IMR-90 (cell line): Measurements from ENCODE around the gene RNASE1. TPM values are rescaled to one million over a fixed set of nuclear protein-coding genes. Genes with fewer than 3 reads are reported as not detected.

Experiments
- ATAC-seq: fragments of 200-7000 bp; cut with Tn5 transposase; 2 replicates; pipeline ENCODE4 v1.9.1; 2020; ENCODE audit warnings: low read depth, mild to moderate bottlenecking, moderate library complexity
- BruUV-seq: library from RNA; stranded (reverse); fragments of 400-500 nt; replicated peaks from 2 replicates; lab custom pipeline; 2021; lab: Mats Ljungman, UMichigan
- CTCF ChIA-PET: fragments of 300-600 bp; formaldehyde crosslinking; extraction: SDS; loops from one replicate; lab custom pipeline; 2021; ENCODE audit warnings: antibody characterized with exemption; lab: Yijun Ruan, JAX
- POLR2A ChIA-PET: fragments of 300-600 bp; sonication (Branson Sonifier 250); formaldehyde crosslinking; loops from one replicate; lab custom pipeline; 2022; ENCODE audit warnings: antibody characterized with exemption; ENCODE audit not compliant: unreplicated experiment; lab: Charles Lee
- DNase-seq: peaks from one replicate; pipeline ENCODE4 v3.0.0; 2013
- H2AFZ ChIP-seq: replicated peaks from 2 replicates; pipeline ENCODE3; 2013; ENCODE audit warnings: low read length, mild to moderate bottlenecking; ENCODE audit not compliant: poor library complexity
- H2AK5ac ChIP-seq: 2 replicates; pipeline ENCODE4 v1.6.1; 2013; ENCODE audit warnings: low read depth, low read length, inconsistent platforms
- H2AK9ac ChIP-seq: replicated peaks from 2 replicates; pipeline ENCODE3; 2013; ENCODE audit warnings: mild to moderate bottlenecking, low read depth, low read length, moderate library complexity; ENCODE audit not compliant: poor library complexity
- H2BK120ac ChIP-seq: 2 replicates; pipeline ENCODE4 v1.6.1; 2013; ENCODE audit warnings: low read depth, low read length, inconsistent platforms
- H2BK15ac ChIP-seq: 3 replicates; pipeline ENCODE4 v1.6.1; 2013; ENCODE audit warnings: low read depth, low read length, inconsistent platforms
- H2BK20ac ChIP-seq: 2 replicates; pipeline ENCODE4 v1.6.1; 2013; ENCODE audit warnings: low read depth, mild to moderate bottlenecking, inconsistent platforms, low read length, moderate library complexity
- H2BK5ac ChIP-seq: 2 replicates; pipeline ENCODE4 v1.6.1; 2013; ENCODE audit warnings: mild to moderate bottlenecking, low read depth, low read length, inconsistent platforms; ENCODE audit not compliant: poor library complexity, severe bottlenecking
- H3K14ac ChIP-seq: replicated peaks from 2 replicates; pipeline ENCODE4 v1.6.1; 2013; ENCODE audit warnings: low read depth, low read length, inconsistent platforms
- H3K18ac ChIP-seq: 2 replicates; pipeline ENCODE4 v1.6.1; 2013; ENCODE audit warnings: low read depth, low read length, control low read depth
- H3K23ac ChIP-seq: 2 replicates; pipeline ENCODE4 v1.6.1; 2013; ENCODE audit warnings: low read depth, low read length, inconsistent platforms
- H3K27ac ChIP-seq: 2 replicates; pipeline ENCODE4 v1.5.1; 2013; ENCODE audit warnings: mild to moderate bottlenecking, control low read depth, low read length; ENCODE audit not compliant: insufficient read depth
- H3K27me3 ChIP-seq: 2 replicates; pipeline ENCODE4 v1.6.1; 2013; ENCODE audit warnings: low read length; ENCODE audit not compliant: control insufficient read depth, insufficient read depth
- H3K36me3 ChIP-seq: 2 replicates; pipeline ENCODE4 v1.6.1; 2013; ENCODE audit warnings: low read length, mixed read lengths; ENCODE audit not compliant: control insufficient read depth, insufficient read depth
- H3K4ac ChIP-seq: 2 replicates; pipeline ENCODE4 v1.6.1; 2013; ENCODE audit warnings: low read depth, low read length, inconsistent platforms
- H3K4me1 ChIP-seq: 2 replicates; pipeline ENCODE4 v1.6.1; 2013; ENCODE audit warnings: low read length, mixed read lengths; ENCODE audit not compliant: control insufficient read depth, insufficient read depth
- H3K4me2 ChIP-seq: 2 replicates; pipeline ENCODE4 v1.6.1; 2013; ENCODE audit warnings: low read depth, mild to moderate bottlenecking, control low read depth, low read length, moderate library complexity
- H3K4me3 ChIP-seq: 2 replicates; pipeline ENCODE4 v1.5.1; 2013; ENCODE audit warnings: low read depth, mild to moderate bottlenecking, control low read depth, low read length, moderate library complexity; ENCODE audit not compliant: insufficient read depth
- H3K56ac ChIP-seq: 2 replicates; pipeline ENCODE4 v1.6.1; 2013; ENCODE audit warnings: low read length, inconsistent platforms; ENCODE audit not compliant: insufficient read depth; ENCODE audit errors: extremely low read depth
- H3K79me1 ChIP-seq, 2 experiments: 2 replicates each; pipeline ENCODE4 v1.6.1; 2013; ENCODE audit warnings: low read length in 2 of 2, inconsistent platforms in 1 of 2, low read depth in 1 of 2
- H3K9ac ChIP-seq: 2 replicates; pipeline ENCODE4 v1.6.1; 2013; ENCODE audit warnings: low read depth, low read length, control low read depth
- H3K9me1 ChIP-seq: 2 replicates; pipeline ENCODE4 v1.6.1; 2013; ENCODE audit warnings: low read length, inconsistent platforms; ENCODE audit not compliant: insufficient read depth
- H3K9me3 ChIP-seq: 2 replicates; pipeline ENCODE4 v1.6.1; 2013; ENCODE audit warnings: low read length; ENCODE audit not compliant: control insufficient read depth, insufficient read depth
- H4K20me1 ChIP-seq: 2 replicates; pipeline ENCODE4 v1.6.1; 2013; ENCODE audit warnings: low read length, inconsistent platforms; ENCODE audit not compliant: insufficient read depth
- H4K5ac ChIP-seq: 2 replicates; pipeline ENCODE4 v1.6.1; 2013; ENCODE audit warnings: mild to moderate bottlenecking, low read depth, low read length, control low read depth
- H4K8ac ChIP-seq, 2 experiments: 2 replicates each; pipeline ENCODE4 v1.6.1; 2013; ENCODE audit warnings: low read depth in 2 of 2, low read length in 2 of 2, control low read depth in 1 of 2, inconsistent platforms in 1 of 2
- H4K91ac ChIP-seq: 2 replicates; pipeline ENCODE4 v1.6.1; 2013; ENCODE audit warnings: low read depth, low read length, inconsistent platforms; ENCODE audit not compliant: insufficient read depth
- BHLHE40 ChIP-seq: fragments of 150-350 bp; IDR thresholded peaks from 2 replicates; pipeline ENCODE4 v1.6.1; 2016; ENCODE audit warnings: mild to moderate bottlenecking, low read depth, low read length
- CEBPB ChIP-seq: IDR thresholded peaks from 2 replicates; pipeline ENCODE4 v1.6.1; 2012; ENCODE audit warnings: low read depth, low read length, improper control_type of control experiment
- CHD1 ChIP-seq: IDR thresholded peaks from 2 replicates; pipeline ENCODE4 v1.6.1; 2012; ENCODE audit warnings: low read depth, low read length, improper control_type of control experiment
- ELK1 ChIP-seq: fragments of 150-350 bp; IDR thresholded peaks from 2 replicates; pipeline ENCODE4 v1.6.1; 2016; ENCODE audit warnings: low read depth, mild to moderate bottlenecking, low read length, moderate library complexity, borderline replicate concordance
- MAZ ChIP-seq: IDR thresholded peaks from 2 replicates; pipeline ENCODE4 v1.6.1; 2012; ENCODE audit warnings: low read depth, mild to moderate bottlenecking, low read length, improper control_type of control experiment, moderate library complexity, borderline replicate concordance
- MXI1 ChIP-seq: IDR thresholded peaks from 2 replicates; pipeline ENCODE4 v1.6.1; 2012; ENCODE audit warnings: low read depth, mild to moderate bottlenecking, low read length, moderate library complexity, borderline replicate concordance
- NFE2L2 ChIP-seq: fragments of 150-350 bp; IDR thresholded peaks from 2 replicates; pipeline ENCODE4 v1.6.1; 2016; ENCODE audit warnings: low read depth, mild to moderate bottlenecking, low read length
- POLR2A ChIP-seq: IDR thresholded peaks from 2 replicates; pipeline ENCODE4 v1.6.1; 2012; ENCODE audit warnings: mild to moderate bottlenecking, low read depth, low read length
- RAD21 ChIP-seq: IDR thresholded peaks from 2 replicates; pipeline ENCODE4 v1.6.1; 2012; ENCODE audit warnings: low read length, improper control_type of control experiment
- RCOR1 ChIP-seq: IDR thresholded peaks from 2 replicates; pipeline ENCODE4 v1.6.1; 2012; ENCODE audit warnings: mild to moderate bottlenecking, low read length, improper control_type of control experiment; ENCODE audit not compliant: insufficient replicate concordance
- RFX5 ChIP-seq: IDR thresholded peaks from 2 replicates; pipeline ENCODE4 v1.8.0; 2012; ENCODE audit warnings: low read depth, mild to moderate bottlenecking, low read length, moderate library complexity
- SMC3 ChIP-seq: fragments of 150-350 bp; IDR thresholded peaks from 2 replicates; pipeline ENCODE4 v1.6.1; 2016; ENCODE audit warnings: low read depth, mild to moderate bottlenecking, antibody characterized with exemption, low read length, moderate library complexity
- USF2 ChIP-seq: fragments of 150-350 bp; IDR thresholded peaks from 2 replicates; pipeline ENCODE4 v1.6.1; 2017; ENCODE audit warnings: mild to moderate bottlenecking, antibody characterized with exemption, low read length, low read depth
- WGBS, 2 experiments: methylation state at CpG; one replicate each; pipeline versions ENCODE4 v1.1.5 to v1.1.7; 2013; ENCODE audit warnings: missing lambda C conversion rate in 2 of 2; ENCODE audit not compliant: insufficient read length in 1 of 2; ENCODE audit errors: extremely low coverage in 2 of 2; 5-methylcytosine and 5-hydroxymethylcytosine counted together
- dilution Hi-C: fragments of 300-500 bp; cut with HindIII; formaldehyde crosslinking; loops from one replicate; pipeline ENCODE4 v1.14.3; 2018; ENCODE audit warnings: low sequenced_read_pairs; ENCODE audit not compliant: unreplicated experiment
- in situ Hi-C: fragments of 300-500 bp; cut with MboI; formaldehyde crosslinking; loops from 3 replicates; pipeline ENCODE4 v1.14.3; 2019; ENCODE audit warnings: low sequenced_read_pairs, inconsistent platforms, mixed read lengths
- intact Hi-C: fragments of 100-400 bp; cut with micrococcal nuclease; formaldehyde crosslinking; loops from 2 replicates; pipeline ENCODE4 v1.10.0; 2022
- polyA plus RNA-seq, 3 experiments: library from polyadenylated mRNA; depleted of rRNA; stranded (reverse); fragments of >200 nt; gene quantifications; 2 replicates each; pipeline ENCODE4 v1.2.3, GENCODE V29; 2012; ENCODE audit warnings: low replicate concordance in 1 of 3
- total RNA-seq: library from RNA; depleted of rRNA; stranded (reverse); fragments of >200 nt; gene quantifications from 2 replicates; pipeline ENCODE4 v1.2.3, GENCODE V29; 2012

RNASE1 gene
- total and polyA plus RNA-seq, 2 of the 4 experiments (the other 2 are of a cell fraction) = not detected

- Histone ChIP-seq H3K18ac (no peak overlapping the region), H3K14ac (no peak overlapping the region), H3K36me3 (no peaks in the 10 kb centered on the region), H3K23ac (no peak overlapping the region), H3K27me3 (no peaks in the 10 kb centered on the region), H2BK15ac (no peak overlapping the region), H3K4me3 (no peak overlapping the region), H3K27ac (no peak overlapping the region), H3K4me2 (no peak overlapping the region), H2BK5ac (no peak overlapping the region), H4K5ac (no peak overlapping the region), H3K56ac (no peak overlapping the region), H2AK5ac (no peak overlapping the region), H3K9ac (no peak overlapping the region), H3K9me3 (no peaks in the 10 kb centered on the region), H2BK20ac (no peak overlapping the region), H3K4me1 (no peaks in the 10 kb centered on the region), H2AFZ (no peak overlapping the region), H3K79me1 (no peaks in the 10 kb centered on the region), H2BK120ac (no peak overlapping the region), H3K9me1 (no peaks in the 10 kb centered on the region), H3K4ac (no peak overlapping the region), H4K20me1 (no peaks in the 10 kb centered on the region), H4K91ac (no peak overlapping the region), H2AK9ac (no peak overlapping the region), H4K8ac (no peak overlapping the region)
- POLR2A ChIA-PET = no interaction called here
- TF ChIP-seq RAD21 (no peak), MAZ (no peak), BHLHE40 (no peak), RCOR1 (no peak), ELK1 (no peak), NFE2L2 (no peak), SMC3 (no peak), CEBPB (no peak), POLR2A (no peak), MXI1 (no peak), USF2 (no peak), CHD1 (no peak), RFX5 (no peak)
- BruUV-seq = no TSS peak
- DNase-seq = no peak
- intact Hi-C loops = no loop called here
- WGBS, 2 experiments = 0% methylated on average over 1 of the region's 3 CpGs; no CpG with 5 or more reads in 1 of the 2 experiments
- no peak for ATAC-seq
- dilution Hi-C loops = no loop called here
- CTCF ChIA-PET = no interaction called here
- in situ Hi-C loops = no loop called here
Measured at GRCh38 chr14:20772650-20773049, 30.0 kb downstream of the RNASE1 start.
